ENCODE data around the gene GRK5.

The GRK5 gene

GRCh38 chr10:119347181-119347974 is 140.0 kb downstream of the GRK5 start:
- DNase-seq, result no peak

GRCh38 chr10:119348106-119348505 is 140.7 kb downstream of the GRK5 start:
- DNase-seq, result no peak

GRCh38 chr10:119348516-119349240 is 141.3 kb downstream of the GRK5 start:
- DNase-seq, result no peak

GRCh38 chr10:119349341-119349740 is 142.0 kb downstream of the GRK5 start:
- no peak for DNase-seq

GRCh38 chr10:119349937-119350501 is 142.6 kb downstream of the GRK5 start:
- DNase-seq, result no peak

GRCh38 chr10:119350502-119351097 is 143.2 kb downstream of the GRK5 start:
- no peak for DNase-seq

GRCh38 chr10:119351189-119351588 is 143.8 kb downstream of the GRK5 start:
- DNase-seq, result no peak

GRCh38 chr10:119352042-119352441 is 144.7 kb downstream of the GRK5 start:
- DNase-seq, result no peak

- DNase-seq, result no peak
Measured at GRCh38 chr10:119352807-119353206, 145.4 kb downstream of the GRK5 start.

GRCh38 chr10:119353421-119353820 is 146.1 kb downstream of the GRK5 start:
- DNase-seq, result no peak

GRCh38 chr10:119355930-119356329 is 148.6 kb downstream of the GRK5 start:
- no peak for DNase-seq

GRCh38 chr10:119357412-119358151 is 150.2 kb downstream of the GRK5 start:
- no peak for DNase-seq

- no peak for DNase-seq
Measured at GRCh38 chr10:119358152-119358512, 150.8 kb downstream of the GRK5 start.

- no peak for DNase-seq
Measured at GRCh38 chr10:119358567-119358966, 151.2 kb downstream of the GRK5 start.

- no peak for DNase-seq
Measured at GRCh38 chr10:119359025-119359424, 151.7 kb downstream of the GRK5 start.

- no peak for DNase-seq
Measured at GRCh38 chr10:119360181-119360921, 153.0 kb downstream of the GRK5 start.

GRCh38 chr10:119361037-119361436 is 153.7 kb downstream of the GRK5 start:
- no peak for DNase-seq

- no peak for DNase-seq
Measured at GRCh38 chr10:119362122-119362521, 154.8 kb downstream of the GRK5 start.

GRCh38 chr10:119364645-119365600 is 157.6 kb downstream of the GRK5 start:
- no peak for DNase-seq

GRCh38 chr10:119365773-119366599 is 158.6 kb downstream of the GRK5 start:
- no peak for DNase-seq
